SK-N-MC (cell line): ENCODE measurements around the gene LUZP1.
A peak's percentile ranks its signal among the peaks of the same experiment; 100 is the strongest.

ENCODE experiments used
- DNase-seq: peaks from one replicate; pipeline ENCODE4 v3.0.0-alpha.2; 2011; ENCODE audit warnings: low read depth, low spot score
- H3K27ac ChIP-seq: fragments of 200-600 bp; sonication (generic); 2 replicates; pipeline ENCODE4 v1.5.1; 2016; ENCODE audit warnings: mixed run types
- H3K36me3 ChIP-seq: fragments of 200-600 bp; sonication (generic); 2 replicates; pipeline ENCODE4 v1.6.1; 2017; ENCODE audit warnings: antibody characterized with exemption, low read length, mixed read lengths; ENCODE audit not compliant: insufficient read depth
- H3K4me3 ChIP-seq: fragments of 200-600 bp; sonication (generic); 2 replicates; pipeline ENCODE4 v1.5.1; 2016
- H3K9ac ChIP-seq: fragments of 200-600 bp; sonication (generic); 2 replicates; pipeline ENCODE4 v1.8.0; 2017; ENCODE audit warnings: mixed run types, mixed read lengths; ENCODE audit not compliant: insufficient read length
- H3K9me3 ChIP-seq: fragments of 200-600 bp; sonication (generic); 2 replicates; pipeline ENCODE4 v1.6.1; 2017; ENCODE audit warnings: low read depth, mild to moderate bottlenecking, antibody characterized with exemption, low read length, moderate library complexity, mixed read lengths
- EZH2 ChIP-seq: fragments of 200-600 bp; sonication (generic); IDR thresholded peaks from one replicate; pipeline ENCODE4 v1.6.1; 2017; ENCODE audit warnings: antibody characterized with exemption
- FOXP2 ChIP-seq: optimal IDR thresholded peaks from 2 replicates; pipeline ENCODE3; 2011; ENCODE audit warnings: mild to moderate bottlenecking, moderate library complexity; ENCODE audit not compliant: insufficient read depth; ENCODE audit errors: extremely low read length, control extremely low read depth
- POLR2AphosphoS5 ChIP-seq: IDR thresholded peaks from 2 replicates; pipeline ENCODE4 v1.6.1; 2012; ENCODE audit warnings: mild to moderate bottlenecking, low read depth, low read length, borderline replicate concordance

LUZP1 gene

DNA sequence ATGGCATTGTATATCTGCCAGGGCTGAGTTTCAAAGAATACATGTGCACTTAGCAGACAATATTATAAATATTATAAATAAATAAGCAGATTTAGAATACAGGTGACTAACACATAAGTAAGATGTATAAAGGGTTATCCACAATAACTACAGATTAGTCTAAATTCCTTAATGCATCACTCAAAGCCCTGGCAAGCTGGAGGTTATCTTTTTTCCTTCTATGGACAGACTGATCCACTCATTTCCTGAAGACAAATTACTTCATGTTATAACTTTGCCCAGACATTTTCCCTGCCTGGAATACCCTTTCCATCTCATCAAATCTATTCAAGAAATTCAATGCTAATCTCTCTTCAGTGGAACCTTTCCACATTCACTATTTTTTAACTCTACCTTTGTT, 38.8 kb downstream of the LUZP1 start:
- Histone ChIP-seq H3K36me3 (no peaks in the 10 kb centered on the region), H3K27ac (no peak overlapping the region), H3K9me3 (no peaks in the 10 kb centered on the region), H3K4me3 (no peak overlapping the region), H3K9ac (no peak overlapping the region)
- TF ChIP-seq FOXP2: no peak
- TF ChIP-seq POLR2AphosphoS5: no peak
- TF ChIP-seq EZH2: no peak
- DNase-seq: no peak

DNA sequence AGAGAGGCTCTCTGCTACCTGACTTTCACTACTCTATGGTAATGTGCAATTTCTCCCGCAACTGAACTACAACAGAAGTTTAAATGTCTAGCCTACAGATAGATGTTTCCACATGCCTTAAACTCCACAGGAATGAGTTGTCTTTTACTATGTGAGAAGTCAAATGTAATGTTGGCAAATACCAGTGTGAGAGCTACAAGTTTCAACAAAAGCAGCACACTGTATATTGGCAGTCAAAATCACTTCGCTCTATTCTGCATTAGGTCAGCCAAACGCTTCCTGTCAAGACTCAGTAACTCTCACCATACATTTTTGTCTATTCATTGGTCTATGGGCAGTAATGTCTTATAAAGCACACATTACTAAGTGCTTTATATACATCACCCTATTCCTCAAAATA, 41.9 kb downstream of the LUZP1 start:
- no peaks in the 10 kb centered on the region for H3K36me3 ChIP-seq
- DNase-seq: no peak
- H3K9ac ChIP-seq: no peak overlapping the region
- TF ChIP-seq POLR2AphosphoS5 (no peak), FOXP2 (no peak), EZH2 (no peak)
- peak overlapping the region; percentile 40; the same call in 1 of the 2 replicates for H3K27ac ChIP-seq
- no peaks in the 10 kb centered on the region for H3K9me3 ChIP-seq
- H3K4me3 ChIP-seq: no peak overlapping the region

DNA sequence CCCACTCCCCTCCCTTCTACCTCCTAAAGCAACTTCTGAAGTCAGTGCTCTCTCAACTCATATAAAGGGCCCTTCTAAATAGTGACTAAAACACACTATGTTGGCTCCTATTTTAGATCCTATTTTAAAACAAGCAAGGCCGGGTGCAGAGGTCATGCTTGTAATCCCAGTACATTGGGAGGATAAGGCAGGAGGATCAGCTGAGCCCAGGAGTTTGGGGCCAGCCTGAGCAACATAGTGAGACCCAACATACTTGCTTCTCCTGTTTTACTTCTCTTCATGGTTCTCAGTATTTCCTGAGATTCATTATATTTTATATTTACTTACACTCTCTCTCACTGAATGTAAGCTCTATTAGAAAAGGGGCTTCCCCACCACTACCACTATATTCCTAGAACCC, 42.5 kb downstream of the LUZP1 start:
- no peaks in the 10 kb centered on the region for H3K9me3 ChIP-seq
- no peak overlapping the region for H3K27ac ChIP-seq
- H3K4me3 ChIP-seq: no peak overlapping the region
- DNase-seq: no peak
- TF ChIP-seq FOXP2 (no peak), POLR2AphosphoS5 (no peak), EZH2 (no peak)
- no peak overlapping the region for H3K9ac ChIP-seq
- no peaks in the 10 kb centered on the region for H3K36me3 ChIP-seq

DNA sequence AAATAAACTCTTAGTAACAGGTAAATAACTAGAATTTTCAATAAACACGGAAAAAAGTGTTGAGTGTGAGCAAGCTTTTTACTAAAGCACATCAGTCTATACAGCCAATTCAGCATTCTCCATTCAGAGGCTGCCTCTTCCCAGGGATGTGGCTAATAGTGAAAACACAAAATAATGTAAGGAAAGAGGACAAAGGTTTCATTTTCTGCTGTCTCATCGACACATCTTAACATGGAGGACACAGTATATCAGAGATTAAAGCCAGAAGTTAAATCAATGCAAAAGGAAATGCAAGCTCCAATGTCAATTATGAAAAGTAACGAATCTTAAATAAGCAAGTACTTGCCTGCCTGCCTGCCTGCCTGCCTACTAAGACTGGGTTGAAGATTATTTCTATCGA, 43.2 kb downstream of the LUZP1 start:
- Histone ChIP-seq H3K9ac (no peak overlapping the region), H3K9me3 (no peaks in the 10 kb centered on the region), H3K4me3 (no peak overlapping the region), H3K27ac (peak overlapping the region; percentile 52; the same call in 1 of the 2 replicates), H3K36me3 (no peaks in the 10 kb centered on the region)
- no peak for DNase-seq
- TF ChIP-seq EZH2 (no peak), POLR2AphosphoS5 (no peak), FOXP2 (no peak)

DNA sequence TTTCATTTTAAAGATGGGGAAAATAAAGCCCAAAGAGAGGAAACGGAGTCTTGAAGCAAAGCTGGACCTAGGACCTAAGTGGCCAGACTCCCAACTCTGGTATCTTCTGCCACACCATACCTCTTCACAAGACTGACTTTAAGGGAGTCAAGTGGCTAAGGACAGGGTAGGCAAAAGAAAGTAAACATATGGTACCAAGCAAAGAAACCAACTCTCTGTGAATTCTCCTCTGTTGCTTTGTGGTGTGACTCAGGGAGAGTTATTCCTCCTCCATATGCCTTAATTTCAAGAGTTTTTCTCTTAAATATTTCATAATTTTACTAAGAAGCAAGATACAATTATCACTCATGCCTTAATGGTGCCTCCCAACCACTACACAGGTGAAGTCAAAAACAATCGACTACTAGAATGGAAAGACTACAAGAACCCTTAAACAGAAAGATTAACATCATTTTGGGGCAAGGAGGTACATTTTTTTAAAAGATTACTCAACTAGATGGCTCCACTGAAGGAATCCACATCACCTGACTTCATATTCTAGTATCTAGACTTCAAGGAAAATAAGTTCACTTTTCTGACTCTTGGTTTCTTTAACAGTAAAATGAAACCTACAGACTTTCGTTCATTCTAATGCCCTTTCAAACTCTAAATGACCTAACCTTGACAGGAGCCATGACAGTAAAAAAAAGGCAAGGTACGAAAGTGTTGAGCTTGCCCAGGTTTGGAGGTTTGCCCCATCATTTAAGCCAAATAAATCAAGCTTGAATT, 44.2 kb downstream of the LUZP1 start:
- Histone ChIP-seq H3K9ac (no peak overlapping the region), H3K4me3 (no peak overlapping the region), H3K9me3 (no peaks in the 10 kb centered on the region), H3K27ac (no peak overlapping the region; the same call in 1 of the 2 replicates), H3K36me3 (no peaks in the 10 kb centered on the region)
- DNase-seq: no peak
- TF ChIP-seq POLR2AphosphoS5: no peak
- no peak for TF ChIP-seq EZH2
- TF ChIP-seq FOXP2: no peak

DNA sequence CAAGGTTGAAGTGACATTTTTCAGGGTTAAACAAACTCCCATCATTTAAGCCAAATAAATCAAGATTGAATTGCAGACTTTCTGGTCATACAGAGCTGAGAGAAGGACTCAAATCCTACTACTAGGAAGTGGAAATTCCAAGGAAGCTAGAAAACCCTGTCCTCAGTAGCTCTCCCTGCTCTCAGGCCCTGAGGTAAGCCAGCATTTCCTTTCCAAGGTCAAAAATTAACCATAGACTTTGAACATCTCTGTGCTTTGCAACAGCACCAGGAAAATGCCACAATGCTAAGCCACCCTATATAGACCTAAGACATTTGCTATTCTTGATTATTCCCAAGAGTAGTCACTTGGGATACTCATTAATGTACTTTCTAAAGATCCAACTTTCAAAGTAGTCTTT, 45.1 kb downstream of the LUZP1 start:
- no peak for DNase-seq
- Histone ChIP-seq H3K9ac (no peak overlapping the region), H3K36me3 (no peaks in the 10 kb centered on the region), H3K4me3 (no peak overlapping the region), H3K9me3 (no peaks in the 10 kb centered on the region), H3K27ac (peak overlapping the region; percentile 22; the same call in 1 of the 2 replicates)
- no peak for TF ChIP-seq FOXP2
- no peak for TF ChIP-seq EZH2
- no peak for TF ChIP-seq POLR2AphosphoS5

DNA sequence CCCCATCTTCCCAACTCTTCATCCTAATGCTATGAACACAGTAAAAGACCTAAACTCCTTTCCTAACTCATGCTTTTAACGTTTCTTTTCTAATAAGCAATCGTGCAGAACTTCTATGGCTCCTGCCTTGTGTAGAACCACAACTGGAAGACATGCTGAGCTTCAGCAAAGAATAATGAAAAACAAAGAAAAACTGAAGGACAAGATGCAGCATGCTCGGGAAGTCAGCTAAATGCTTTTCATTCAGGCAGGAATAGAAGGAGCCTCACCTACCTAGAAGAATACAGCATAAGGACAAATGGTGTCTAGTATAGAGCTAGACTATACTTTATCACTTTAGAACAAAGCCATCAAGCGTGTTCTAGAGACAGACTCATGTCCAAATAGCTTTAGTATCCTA, 45.9 kb downstream of the LUZP1 start:
- no peak for DNase-seq
- TF ChIP-seq POLR2AphosphoS5 (no peak), EZH2 (no peak), FOXP2 (no peak)
- H3K4me3 ChIP-seq: peak overlapping the region; percentile 36
- no peaks in the 10 kb centered on the region for H3K36me3 ChIP-seq
- peak overlapping the region; percentile 6 for H3K9ac ChIP-seq
- H3K27ac ChIP-seq: peak overlapping the region; percentile 68
- no peaks in the 10 kb centered on the region for H3K9me3 ChIP-seq

DNA sequence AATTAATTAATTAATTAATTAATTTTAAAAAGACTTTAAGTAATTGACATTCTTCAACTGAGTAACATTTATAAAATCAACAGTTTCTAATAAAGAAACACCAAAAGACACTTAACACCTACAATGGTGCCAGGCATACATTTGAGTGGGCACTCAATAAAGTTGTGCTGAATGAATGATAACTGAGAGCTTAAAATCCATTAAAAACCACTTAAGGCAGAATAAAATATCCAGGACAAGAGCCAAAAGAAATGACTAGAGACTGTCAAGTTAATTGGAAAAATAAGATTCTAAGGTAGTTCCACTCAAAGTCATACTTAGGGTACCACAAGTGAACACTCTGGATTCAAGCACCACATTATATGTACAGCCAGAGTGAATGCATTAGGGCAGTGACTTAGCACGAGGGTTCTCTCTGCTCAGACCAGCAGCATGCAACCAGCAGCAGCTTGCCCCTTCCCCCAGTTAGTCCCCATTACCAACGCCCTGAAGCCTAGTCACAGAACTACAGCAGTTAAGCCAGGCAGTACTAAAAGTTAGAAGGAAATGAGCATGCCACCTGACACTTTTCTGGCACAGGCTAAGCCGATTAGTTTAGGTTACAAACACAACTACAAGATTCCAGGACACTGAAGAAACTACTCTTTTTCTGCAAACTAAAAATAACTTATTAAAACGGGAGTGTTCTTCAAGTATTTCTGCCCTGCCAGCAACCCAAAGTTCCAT, 46.5 kb downstream of the LUZP1 start:
- Histone ChIP-seq H3K27ac (peak overlapping the region; percentile 68), H3K36me3 (no peaks in the 10 kb centered on the region), H3K9me3 (no peaks in the 10 kb centered on the region), H3K9ac (no peak overlapping the region), H3K4me3 (peak overlapping the region; percentile 36)
- peak; percentile 18 for DNase-seq
- TF ChIP-seq FOXP2 (no peak), POLR2AphosphoS5 (no peak), EZH2 (no peak)

DNA sequence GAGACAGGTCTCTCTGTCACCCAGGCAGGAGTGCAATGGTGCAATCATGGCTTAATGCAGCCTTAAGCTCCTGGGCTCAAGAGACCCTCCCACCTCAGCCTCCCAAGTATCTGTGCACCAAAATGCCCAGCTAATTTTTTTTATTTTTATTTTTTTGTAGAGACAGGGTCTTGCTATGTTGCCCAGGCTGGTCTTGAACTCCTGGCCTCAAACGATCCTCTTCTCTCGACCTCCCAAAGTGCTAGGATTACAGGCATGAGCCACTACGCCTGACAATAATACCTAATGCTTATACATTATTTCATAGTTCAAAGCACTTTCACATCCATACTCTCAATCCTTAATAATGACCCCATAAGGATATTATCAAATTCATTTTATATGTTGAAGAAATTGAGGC, 48.3 kb downstream of the LUZP1 start:
- no peaks in the 10 kb centered on the region for H3K9me3 ChIP-seq
- no peak for DNase-seq
- no peak overlapping the region for H3K4me3 ChIP-seq
- TF ChIP-seq FOXP2 (no peak), EZH2 (no peak), POLR2AphosphoS5 (no peak)
- no peak overlapping the region for H3K9ac ChIP-seq
- H3K27ac ChIP-seq: no peak overlapping the region
- H3K36me3 ChIP-seq: no peaks in the 10 kb centered on the region
